HG03469 (cell line): ENCODE data around the gene ADGRG1.

ENCODE experiments used
- ATAC-seq: cut with Tn5 transposase; IDR thresholded peaks from one replicate; pipeline ENCODE4 v1.9.1; 2021; ENCODE audit warnings: mild to moderate bottlenecking, moderate library complexity, moderate number of reproducible peaks; ENCODE audit not compliant: unreplicated experiment

ADGRG1 gene

GRCh38 chr16:57619606-57620334, 8.7 kb upstream of the ADGRG1 start:
- ATAC-seq = no peak

GRCh38 chr16:57620335-57621231, 7.8 kb upstream of the ADGRG1 start:
- ATAC-seq = no peak

GRCh38 chr16:57621521-57622271, 6.7 kb upstream of the ADGRG1 start:
- no peak for ATAC-seq

GRCh38 chr16:57622361-57623250, 5.8 kb upstream of the ADGRG1 start:
- ATAC-seq = no peak

- no peak for ATAC-seq
Measured at GRCh38 chr16:57623251-57624043, 5.0 kb upstream of the ADGRG1 start.

- no peak for ATAC-seq
Measured at GRCh38 chr16:57624044-57624688, 4.3 kb upstream of the ADGRG1 start.

- no peak for ATAC-seq
Measured at GRCh38 chr16:57624806-57625500, 3.5 kb upstream of the ADGRG1 start.

- no peak for ATAC-seq
Measured at GRCh38 chr16:57626420-57627170, 1.8 kb upstream of the ADGRG1 start.

GRCh38 chr16:57627184-57627871, 1.1 kb upstream of the ADGRG1 start:
- ATAC-seq = no peak

- no peak for ATAC-seq
Measured at GRCh38 chr16:57628783-57629293, 408 bp downstream of the ADGRG1 start.

- no peak for ATAC-seq
Measured at GRCh38 chr16:57629516-57630406, 1.3 kb downstream of the ADGRG1 start.

GRCh38 chr16:57630407-57630797, 2.0 kb downstream of the ADGRG1 start:
- ATAC-seq = no peak

GRCh38 chr16:57630931-57631845, 2.8 kb downstream of the ADGRG1 start:
- no peak for ATAC-seq

- ATAC-seq = no peak
Measured at GRCh38 chr16:57632568-57632967, 4.1 kb downstream of the ADGRG1 start.
